Measurements from ENCODE around the gene KLHL13.

Gene KLHL13

DNA sequence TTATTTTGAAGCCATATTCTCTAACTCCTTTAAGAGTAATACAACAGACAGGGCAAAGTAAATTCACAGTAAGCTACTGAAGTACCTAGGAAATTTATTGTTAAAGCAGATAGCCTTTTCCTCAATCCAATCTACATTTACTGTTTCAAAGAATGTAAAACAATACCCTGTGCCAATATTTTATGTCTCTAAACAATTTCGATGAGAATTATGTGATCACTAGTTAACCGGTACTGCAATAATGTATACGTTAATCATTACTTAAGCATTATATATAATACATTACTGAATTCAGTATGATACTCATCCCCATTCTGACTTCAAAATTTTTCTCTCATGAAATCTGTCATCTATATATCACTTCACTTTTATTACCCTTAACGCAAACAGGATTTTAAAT lies 28.5 kb downstream of the KLHL13 start:
- DNase-seq (ENCODE audit: extremely low spot score), result no peak
- ChIA-PET CTCF (interaction anchor here (1.4 kb wide), 1 partner anchor 11 kb away, joined by 3 read pairs; no protein-coding TSS in a partner anchor), POLR2A (no interaction called here)
- no peak for TF ChIP-seq CTCF (IDR thresholded peaks at IDR 0.05; ENCODE audit: control extremely low read depth, extremely low read depth, low read depth, missing control alignments)

- TF ChIP-seq CTCF (IDR thresholded peaks at IDR 0.05; ENCODE audit: control extremely low read depth, extremely low read depth, low read depth, missing control alignments), result no peak
- ChIA-PET CTCF (interaction anchor here (1.0 kb wide), 1 partner anchor 9 kb away, joined by 3 read pairs; no protein-coding TSS in a partner anchor), POLR2A (no interaction called here)
- no peak for DNase-seq (ENCODE audit: extremely low spot score)
Observed at GRCh38 chrX:118074196-118074595, 42.4 kb downstream of the KLHL13 start.

DNA sequence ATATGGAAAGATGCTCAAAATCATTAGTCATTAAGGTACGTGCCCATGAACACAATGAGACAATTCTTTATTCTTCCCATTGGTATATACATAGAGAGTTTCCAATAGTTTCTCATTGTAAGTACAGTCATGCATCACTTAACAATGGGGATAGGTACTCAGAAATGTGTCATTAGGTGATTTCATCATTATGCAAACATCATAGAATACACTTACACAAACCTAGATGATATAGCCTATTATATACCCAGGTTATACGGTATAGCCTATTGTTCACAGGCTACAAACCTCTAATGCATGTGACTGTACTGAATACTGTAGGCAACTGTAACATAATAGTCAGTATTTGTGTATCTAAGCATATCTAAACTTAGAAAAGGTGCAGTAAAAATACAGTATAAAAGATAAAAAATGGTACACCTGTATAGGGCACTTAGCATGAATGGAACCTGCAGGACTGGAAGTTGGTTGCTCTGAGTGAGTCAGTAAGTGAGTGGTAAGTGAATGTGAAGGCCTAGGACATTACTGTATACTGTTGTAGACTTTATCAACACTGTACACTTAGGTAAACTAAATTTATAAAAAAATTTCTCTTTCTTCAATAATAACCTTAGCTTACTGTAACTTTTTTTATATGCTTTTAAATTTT lies 49.6 kb downstream of the KLHL13 start:
- no peak for DNase-seq (ENCODE audit: extremely low spot score)
- ChIA-PET CTCF (no interaction called here), POLR2A (interaction anchor here (0.5 kb wide), 1 partner anchor 14 kb away, joined by 4 read pairs; no protein-coding TSS in a partner anchor)
- TF ChIP-seq CTCF (IDR thresholded peaks at IDR 0.05; ENCODE audit: control extremely low read depth, extremely low read depth, low read depth, missing control alignments), result no peak

DNA sequence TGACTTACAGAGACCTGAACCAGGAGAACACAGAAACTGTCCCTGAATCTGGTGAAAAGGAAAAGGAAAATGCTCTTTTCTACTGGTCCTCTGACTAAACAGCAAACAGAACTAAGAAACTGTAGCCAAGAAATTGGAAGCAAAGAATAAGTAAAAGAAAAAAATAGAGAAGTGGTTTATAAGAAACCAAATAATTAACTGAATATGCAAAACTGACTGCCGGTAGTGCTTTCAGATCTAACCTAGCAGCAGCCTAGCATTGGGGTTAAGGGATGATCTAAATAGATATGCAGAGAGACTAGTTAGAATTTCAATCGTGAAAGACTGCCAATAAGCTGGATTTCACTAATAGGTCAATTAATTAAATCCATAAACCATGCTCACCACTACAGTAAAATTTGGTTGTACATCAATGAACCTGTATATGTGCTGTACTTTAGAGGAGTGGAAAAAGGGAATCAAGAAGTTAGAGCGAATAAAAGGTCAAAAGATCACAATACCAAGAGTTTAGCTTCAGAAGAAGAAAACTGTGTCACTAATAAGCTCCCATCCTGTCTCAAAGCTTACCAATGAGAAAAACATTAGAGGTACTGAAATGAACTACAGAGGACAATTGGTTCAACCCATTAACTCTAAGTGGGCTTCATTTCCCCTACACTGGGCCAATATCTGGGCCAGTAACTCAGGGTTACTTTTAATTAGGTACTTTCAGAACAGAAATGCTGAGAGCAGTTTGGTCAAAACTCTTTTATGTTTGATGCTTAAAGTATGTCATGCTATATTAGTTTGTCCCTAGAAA lies 53.6 kb downstream of the KLHL13 start:
- DNase-seq (ENCODE audit: extremely low spot score), result no peak
- TF ChIP-seq CTCF (IDR thresholded peaks at IDR 0.05; ENCODE audit: control extremely low read depth, extremely low read depth, low read depth, missing control alignments), result no peak
- ChIA-PET CTCF (no interaction called here), POLR2A (no interaction called here)

- no peak for TF ChIP-seq CTCF (IDR thresholded peaks at IDR 0.05; ENCODE audit: control extremely low read depth, extremely low read depth, low read depth, missing control alignments)
- ChIA-PET POLR2A (no interaction called here), CTCF (no interaction called here)
- DNase-seq (ENCODE audit: extremely low spot score), result no peak
Observed at GRCh38 chrX:118062048-118062789, 54.4 kb downstream of the KLHL13 start.

DNA sequence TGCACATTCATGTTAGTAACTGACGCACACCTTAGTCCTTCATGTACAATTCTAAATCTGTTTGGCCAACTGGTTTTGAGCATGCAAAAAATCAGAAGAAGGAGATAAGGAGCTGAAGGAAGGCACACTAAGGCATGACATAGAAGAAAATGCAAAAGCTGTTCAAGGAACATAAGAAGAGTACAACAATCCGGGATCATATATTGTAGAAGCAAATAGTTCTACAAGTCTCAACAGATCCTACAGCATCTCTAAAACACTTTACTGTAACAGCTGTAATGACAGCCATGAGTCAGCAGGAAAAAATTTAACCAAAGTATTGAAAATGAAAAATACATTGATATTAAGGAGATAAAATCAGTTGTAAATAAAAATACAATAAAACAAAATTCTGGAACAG lies 57.7 kb downstream of the KLHL13 start:
- no peak for TF ChIP-seq CTCF (IDR thresholded peaks at IDR 0.05; ENCODE audit: control extremely low read depth, extremely low read depth, low read depth, missing control alignments)
- no peak for DNase-seq (ENCODE audit: extremely low spot score)
- ChIA-PET CTCF (no interaction called here), POLR2A (no interaction called here)
